HL-60/S4 (cell line): ENCODE results near the gene KATNB1.
"Not testable (repeated sequence)": the region's sequence is repeated elsewhere in the genome, so short reads cannot be mapped to it uniquely, and the experiment has no call there.

Source experiments
- in situ Hi-C: fragments of 300-500 bp; cut with MboI; formaldehyde crosslinking; loops from 2 replicates; pipeline ENCODE4 v1.14.3; 2022; ENCODE audit warnings: low sequenced_read_pairs

The KATNB1 gene

DNA sequence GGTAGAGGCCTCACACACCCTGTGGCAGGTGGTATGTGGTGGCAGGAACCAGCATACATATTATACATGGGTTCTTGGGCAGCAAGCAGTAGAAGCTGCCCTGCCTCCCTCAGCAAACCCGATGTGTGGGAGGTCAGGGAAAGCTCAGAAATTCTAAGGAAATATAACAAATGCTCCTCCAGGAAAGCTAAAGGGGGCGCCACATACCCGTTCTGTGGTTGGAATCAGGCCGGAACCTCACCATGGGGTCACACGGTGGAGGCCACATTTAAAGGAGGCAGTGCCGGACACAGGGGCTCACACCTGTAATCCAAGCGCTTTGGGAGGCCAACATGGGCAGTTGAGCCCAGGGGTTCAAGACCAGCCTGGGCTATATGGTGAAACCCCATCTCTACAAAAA, 12.4 kb upstream of the KATNB1 start:
- in situ Hi-C loops, result loop anchor here (25.0 kb wide), 1 partner anchor 136 kb away; no protein-coding TSS in a partner anchor

DNA sequence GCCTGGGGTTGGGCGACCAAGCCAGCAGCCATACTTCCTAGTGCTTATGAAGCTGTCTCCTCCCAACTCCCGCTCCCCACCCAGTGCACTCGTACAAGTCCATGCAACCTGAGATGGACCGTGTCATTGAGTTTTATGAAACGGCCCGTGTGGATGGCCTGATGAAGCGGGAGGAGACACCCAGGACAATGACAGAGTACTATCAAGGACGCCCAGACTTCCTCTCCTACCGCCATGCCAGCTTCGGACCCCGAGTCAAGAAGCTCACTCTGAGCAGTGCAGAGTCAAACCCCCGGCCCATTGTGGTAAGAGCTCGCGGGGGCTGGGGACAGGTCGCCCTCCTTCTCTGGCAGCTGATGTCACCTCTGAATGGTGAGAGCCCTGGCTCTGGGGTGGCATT, 11.0 kb upstream of the KATNB1 start:
- in situ Hi-C loops, result loop anchor here (25.0 kb wide), 1 partner anchor 137 kb away; no protein-coding TSS in a partner anchor

DNA sequence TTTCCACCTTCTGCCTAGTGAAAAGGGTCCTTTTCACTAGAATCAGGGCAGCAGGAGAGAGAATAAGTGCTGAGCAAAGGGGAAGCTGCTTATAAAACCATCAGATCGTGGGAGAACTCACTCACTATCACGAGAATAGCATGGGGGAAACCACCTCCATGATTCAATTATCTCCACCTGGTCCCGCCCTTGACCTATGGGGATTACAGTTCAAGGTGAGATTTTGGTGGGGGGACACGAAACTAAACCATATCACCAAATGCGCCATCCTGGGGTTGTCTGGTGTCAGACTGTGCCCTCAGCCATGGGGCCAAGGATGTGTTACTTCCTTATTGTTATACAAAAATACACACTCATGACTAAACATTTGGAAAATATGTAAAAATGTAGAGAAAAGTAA, 10.4 kb upstream of the KATNB1 start:
- in situ Hi-C loops, result no loop called here

DNA sequence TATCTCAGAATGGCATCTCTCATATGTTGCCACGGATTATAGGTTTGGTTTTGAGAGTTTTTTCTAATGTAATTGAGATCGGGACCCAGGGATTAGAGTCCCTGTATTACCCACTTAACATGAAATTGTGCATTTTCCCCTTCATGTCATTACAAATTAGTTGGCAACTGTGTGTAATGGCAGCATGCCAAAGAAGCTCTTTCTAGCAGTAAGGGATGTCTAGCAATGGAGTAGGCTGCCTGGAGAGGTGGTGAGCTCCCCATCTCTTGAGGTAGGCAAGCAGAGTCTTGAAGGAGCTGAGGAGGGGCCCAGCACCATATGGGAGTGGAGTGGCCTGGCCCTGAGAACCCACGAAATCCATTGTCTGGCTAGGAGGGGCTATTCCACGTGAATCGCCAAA, 10.0 kb upstream of the KATNB1 start:
- in situ Hi-C loops, result no loop called here

DNA sequence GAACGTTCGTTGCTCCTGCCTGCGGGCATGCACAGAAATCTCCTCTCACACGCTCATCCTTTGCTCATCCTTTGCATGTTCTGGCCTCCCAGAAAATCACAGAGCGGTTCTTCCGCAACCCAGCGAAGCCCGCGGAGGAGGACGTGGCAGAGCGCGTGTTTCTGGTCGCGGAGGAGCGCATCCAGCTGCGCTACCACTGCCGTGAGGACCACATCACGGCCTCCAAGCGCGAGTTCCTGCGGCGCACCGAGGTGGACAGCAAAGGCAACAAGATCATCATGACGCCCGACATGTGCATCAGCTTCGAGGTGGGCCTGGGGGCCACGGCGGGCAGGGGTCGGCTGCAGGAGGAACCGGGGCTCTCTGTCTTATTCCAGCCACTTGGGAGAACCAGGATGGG, 9.6 kb upstream of the KATNB1 start:
- in situ Hi-C loops, result no loop called here

DNA sequence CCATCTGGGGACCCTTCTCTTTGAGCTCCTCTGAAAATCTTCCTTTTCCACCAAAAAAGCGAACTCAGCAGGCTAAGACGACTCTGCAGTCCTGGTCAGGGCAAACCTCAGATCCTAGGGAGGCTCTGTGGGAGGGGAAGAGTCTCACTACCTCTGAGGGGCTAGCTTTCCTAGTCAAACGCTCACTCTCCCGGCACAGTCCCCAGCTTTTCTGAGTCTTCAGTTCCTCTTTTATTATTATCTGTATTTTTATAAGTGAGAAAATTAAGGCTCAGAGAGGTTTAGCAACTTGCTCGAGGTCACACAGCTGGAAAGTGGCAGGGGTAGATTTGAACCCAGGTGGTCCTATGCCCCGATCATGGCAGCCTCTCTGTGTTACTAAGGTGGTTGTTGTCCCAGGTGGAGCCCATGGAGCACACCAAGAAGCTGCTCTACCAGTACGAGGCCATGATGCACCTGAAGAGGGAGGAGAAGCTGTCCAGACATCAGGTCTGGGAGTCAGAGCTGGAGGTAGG, 9.1 kb upstream of the KATNB1 start:
- in situ Hi-C loops, result no loop called here

DNA sequence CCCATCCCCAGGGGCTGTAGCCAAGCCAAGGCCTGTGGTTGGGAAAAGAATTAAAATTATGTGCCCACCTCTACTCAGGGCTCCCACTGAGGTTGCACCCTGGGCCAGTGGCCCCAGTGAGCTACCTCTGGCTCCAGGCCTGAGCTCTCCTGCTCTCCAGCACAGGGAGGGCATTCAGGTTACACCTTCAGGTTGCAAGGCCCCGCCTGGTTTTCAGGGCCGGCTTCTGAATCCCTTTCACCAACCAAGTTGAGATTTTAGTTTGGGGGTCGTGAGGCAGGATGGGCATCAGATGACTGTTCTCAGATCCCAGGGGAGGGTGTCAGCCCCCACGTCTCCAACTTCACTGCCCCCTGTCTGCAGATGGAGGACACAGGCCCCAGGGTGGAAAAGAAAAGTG, 8.0 kb upstream of the KATNB1 start:
- in situ Hi-C loops, result no loop called here

DNA sequence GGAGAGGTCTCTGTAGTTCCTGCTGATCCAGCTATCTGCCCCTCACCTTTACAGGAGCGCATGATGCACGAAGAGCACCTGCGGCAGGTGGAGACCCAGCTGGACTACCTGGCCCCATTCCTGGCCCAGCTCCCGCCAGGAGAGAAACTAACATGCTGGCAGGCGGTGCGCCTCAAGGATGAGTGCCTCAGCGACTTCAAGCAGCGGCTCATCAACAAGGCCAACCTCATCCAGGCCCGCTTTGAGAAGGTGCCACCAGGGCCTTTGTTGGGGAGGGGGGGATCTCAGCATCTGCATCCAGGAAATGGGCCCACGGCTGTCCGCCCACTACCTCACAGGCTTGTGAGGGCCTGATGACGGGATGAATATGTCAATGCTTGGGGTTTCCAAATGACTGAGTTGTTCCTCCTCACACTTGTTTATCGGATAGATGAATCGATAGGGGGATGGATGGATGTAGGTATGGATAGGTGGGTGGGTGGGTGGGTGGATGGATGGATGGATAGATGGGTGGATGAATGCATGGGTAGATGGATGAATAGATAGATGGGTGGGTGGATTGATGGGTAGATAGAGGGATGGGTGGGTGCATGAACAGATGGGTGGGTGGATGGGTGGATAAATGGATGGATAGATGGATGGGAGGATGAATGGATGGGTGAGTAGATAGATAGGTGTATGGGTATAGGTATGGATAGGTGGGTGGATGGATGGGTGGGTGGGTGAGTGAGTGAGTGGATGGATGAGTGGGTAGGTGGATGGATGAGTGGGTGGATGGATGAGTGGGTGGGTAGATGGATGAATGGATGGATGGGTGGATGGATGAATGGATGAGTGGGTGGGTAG, 7.0 kb upstream of the KATNB1 start:
- in situ Hi-C loops, result no loop called here

DNA sequence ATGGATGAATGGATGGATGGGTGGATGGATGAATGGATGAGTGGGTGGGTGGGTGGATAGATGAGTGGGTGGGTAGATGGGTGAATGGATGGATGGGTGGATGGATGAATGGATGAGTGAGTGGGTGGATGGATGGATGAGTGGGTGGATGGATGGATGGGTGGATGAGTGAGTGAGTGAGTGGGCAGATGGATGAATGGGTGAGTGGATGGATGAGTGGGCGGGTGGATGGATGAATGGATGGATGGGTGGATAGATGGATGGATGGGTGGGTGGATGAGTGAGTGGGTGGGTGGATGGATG, 6.4 kb upstream of the KATNB1 start:
- in situ Hi-C loops, result no loop called here

DNA sequence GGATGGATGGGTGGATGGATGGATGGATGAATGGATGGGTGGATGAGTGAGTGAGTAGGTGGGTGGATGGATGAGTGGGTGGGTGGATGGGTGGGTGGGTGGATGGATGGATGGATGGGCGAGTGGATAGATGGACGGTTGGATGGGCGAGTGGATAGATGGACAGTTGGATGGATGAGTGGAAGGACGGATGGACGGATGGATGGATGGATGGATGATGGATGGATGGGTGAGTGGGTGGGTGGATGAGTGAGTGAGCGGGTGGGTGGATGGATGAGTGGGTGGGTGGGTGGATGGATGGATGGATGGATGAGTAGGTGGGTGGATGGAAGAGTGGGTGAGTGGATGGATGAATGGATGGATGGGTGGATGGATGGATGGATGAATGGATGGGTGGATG, 5.7 kb upstream of the KATNB1 start:
- in situ Hi-C loops, result not testable (repeated sequence)

DNA sequence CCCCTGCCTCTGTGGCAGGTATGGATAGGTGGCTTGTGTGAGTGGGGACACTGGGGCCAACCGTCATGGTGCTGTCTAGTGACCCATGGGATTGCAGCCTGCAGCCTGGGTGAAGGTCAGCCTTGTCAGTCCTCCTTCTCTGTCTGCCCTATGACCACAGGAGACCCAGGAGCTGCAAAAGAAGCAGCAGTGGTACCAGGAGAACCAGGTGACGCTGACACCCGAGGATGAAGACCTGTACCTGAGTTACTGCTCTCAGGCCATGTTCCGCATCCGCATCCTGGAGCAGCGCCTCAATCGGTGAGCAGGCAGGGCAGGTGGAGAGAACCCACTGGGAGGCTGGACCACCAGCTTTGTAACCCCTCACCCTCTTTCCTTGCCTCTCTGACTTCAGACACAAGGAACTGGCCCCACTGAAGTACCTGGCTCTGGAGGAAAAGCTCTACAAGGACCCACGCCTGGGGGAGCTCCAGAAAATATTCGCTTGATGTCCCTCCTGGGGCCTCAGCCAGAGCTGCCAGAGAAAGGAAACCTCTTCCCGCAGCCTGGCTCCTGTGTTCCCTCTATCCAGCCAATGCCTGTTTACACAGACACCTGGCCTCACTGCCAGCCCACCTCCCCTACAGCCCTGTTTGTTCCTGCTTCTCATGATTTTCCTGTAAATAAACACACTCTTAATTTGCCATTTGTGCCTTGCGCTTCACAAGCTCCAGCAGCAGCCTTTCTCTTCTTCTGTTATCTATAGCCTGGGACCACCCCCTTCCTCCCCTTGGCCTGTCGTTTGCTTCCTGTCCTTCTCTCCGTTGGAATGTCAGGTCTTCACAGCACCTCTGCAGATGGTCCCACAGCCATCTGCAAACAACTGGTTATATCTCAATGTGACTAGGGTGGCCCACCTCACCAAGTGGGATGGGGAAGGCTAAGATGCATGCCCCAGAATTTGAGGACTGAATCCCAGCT, 4.5 kb upstream of the KATNB1 start:
- in situ Hi-C loops, result no loop called here

DNA sequence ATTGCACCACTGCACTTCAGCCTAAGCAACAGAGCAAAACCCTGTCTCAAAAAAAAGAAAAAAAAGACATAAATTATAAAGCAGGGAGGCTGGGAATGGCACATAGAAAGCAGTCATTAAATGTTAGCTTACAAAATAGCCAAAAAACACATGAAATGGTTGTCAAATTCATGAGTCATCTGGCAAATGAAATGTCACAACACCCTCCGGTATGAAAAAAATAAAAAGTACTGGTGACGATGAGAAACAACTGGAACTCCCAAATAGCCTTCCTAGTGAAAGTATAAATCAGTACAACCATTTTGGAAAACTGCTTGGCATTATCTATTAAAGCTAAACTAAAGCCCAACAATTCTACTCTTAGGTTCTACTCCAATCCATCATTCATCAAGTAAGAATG, 3.5 kb upstream of the KATNB1 start:
- in situ Hi-C loops, result no loop called here

DNA sequence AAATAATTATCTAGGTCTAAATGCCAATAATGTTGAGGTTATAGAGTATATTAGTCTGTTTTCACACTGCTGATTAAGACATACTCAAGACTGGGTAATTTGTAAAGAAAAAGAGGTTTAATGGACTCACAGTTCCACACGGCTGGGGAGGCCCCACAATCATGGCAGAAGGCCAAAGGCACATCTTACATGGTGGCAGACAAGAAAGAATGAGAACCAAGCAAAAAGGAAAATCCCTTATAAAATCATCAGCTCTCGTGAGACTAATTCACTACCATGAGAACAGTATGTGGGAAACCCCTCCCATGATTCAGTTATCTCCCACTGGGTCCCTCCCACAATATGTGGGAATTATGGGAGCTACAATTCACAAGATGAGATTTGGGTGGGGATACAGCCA, 2.9 kb upstream of the KATNB1 start:
- in situ Hi-C loops, result no loop called here

DNA sequence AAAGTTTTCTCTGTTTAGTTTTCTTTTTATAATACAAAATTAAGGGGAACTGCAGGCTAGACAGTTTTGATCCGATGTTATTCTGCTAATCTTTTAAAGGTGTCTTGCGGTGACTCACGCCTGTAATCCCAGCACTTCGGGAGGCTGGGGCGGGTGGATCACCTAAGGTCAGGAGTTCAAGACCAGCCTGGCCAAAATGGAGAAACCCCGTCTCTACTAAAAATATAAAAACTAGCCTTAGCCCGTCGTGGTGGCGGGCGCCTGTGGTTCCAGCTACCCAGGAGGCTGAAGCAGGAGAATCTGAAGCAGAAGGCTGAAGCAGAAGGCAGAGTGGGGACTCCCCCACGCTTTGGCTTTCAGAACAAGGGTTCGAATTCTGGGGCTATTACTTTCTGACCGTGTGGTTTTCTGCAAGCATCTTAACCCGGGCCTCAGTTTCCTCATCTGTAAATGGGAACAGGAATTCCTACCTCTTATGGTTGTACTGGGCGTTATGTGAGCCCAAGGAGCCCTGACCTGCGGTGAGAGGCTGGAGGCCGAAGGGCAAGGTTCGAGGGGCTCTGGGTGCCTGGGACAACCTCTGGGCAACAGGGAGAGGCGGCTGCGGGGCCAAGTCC, 1.2 kb upstream of the KATNB1 start:
- in situ Hi-C loops, result no loop called here

DNA sequence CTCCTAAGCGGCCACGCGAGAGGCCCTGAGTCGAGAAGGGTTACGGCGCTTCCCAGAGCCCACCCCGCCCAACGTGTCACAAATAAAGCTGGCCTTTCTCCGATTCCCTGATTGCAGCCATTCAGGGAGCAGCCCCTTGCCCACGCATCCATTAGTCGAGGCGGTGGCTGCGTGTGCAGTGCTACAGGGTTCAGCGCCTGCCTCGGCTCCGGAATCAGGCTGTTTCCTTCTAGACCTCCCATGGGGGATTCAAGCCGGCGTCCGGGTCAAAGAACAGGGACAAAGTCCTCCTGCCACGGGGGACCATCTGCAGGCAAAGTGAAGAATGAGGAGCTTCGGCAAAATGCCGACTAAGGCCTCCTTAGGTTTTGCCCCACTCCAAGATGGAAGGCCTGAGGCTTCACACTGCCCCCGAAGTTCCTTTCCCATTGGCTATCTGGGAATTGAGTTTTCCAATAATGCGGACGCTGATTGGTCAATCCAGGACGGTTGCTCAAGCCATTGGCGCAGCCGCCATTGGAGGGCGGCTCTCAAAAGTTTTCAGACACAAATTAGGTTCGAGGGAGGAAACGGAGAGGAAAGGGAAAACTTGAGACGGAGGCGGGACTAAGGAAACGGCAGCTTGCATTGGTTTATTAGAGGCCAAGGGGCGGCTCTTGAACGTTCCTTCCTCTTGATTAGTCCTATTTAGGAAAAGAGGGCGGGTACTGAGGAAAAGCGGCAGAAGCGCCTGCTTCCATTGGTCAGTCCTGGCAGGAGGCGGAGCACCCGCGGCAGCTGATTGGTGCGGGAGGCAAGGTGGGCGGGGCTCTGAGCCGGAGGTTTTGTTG, 430 bp upstream of the KATNB1 start:
- in situ Hi-C loops, result no loop called here

DNA sequence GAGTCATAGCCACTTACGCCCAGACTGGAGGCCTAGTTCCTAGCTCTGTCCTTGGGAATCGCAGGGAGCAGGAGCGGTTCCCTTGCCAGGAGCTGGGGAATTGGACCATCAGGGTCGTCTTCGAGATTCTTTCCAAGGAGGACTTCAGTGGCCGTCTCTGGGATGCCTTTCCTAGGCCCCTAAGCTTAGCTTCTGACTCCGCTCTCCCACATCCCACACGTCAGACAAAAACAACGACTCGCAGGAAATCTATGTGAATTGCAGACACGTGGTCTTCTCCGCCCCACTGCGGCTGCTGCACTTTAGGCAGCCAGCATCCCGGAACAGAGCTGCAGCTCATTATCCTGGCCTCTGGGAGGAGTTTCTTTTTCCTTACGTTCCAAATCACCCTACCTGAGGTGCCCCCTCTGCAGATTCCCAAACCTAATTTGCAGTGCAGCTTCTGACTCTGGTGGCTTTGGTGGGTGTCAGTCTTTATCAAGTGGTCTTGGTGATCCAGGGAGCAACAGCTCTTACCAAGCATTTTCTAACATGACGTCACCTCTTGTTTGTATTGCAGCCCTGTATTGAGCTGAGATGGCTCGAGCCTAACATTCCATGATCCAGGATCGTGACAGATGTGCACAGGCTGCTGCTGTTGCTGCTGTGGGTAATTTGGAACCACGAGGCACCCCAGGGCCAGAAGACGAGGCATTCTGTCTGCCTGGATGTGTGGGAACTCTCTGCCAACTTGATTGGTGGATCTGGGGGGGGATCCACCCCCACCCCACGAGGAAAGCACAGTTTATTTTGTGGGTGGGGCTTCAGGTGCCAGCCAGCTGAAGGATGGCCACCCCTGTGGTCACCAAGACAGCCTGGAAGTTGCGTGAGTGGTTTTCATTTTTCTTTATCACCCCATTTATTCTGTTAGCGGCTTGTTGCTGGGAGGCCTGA, 1.1 kb downstream of the KATNB1 start:
- in situ Hi-C loops, result no loop called here

DNA sequence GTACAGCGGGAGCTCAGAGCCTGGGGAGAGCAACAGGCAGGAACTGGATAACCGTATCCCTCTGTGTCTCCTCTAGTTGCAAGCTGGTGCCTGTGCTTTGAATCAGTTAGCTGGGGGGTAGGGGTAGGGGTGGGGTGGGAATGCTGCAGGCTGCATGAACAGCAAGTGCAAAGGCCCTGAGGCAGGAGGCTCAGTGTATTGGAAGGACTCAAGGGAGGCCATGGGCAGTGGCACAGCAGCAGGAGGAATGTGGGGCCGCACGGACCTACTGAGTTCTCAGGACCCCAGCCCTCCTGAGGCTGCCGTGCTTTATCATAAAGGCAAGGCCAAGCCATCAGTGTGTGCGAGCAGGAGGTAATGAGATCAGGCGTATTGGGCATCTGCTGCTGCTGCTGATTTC, 3.3 kb downstream of the KATNB1 start:
- in situ Hi-C loops, result no loop called here

DNA sequence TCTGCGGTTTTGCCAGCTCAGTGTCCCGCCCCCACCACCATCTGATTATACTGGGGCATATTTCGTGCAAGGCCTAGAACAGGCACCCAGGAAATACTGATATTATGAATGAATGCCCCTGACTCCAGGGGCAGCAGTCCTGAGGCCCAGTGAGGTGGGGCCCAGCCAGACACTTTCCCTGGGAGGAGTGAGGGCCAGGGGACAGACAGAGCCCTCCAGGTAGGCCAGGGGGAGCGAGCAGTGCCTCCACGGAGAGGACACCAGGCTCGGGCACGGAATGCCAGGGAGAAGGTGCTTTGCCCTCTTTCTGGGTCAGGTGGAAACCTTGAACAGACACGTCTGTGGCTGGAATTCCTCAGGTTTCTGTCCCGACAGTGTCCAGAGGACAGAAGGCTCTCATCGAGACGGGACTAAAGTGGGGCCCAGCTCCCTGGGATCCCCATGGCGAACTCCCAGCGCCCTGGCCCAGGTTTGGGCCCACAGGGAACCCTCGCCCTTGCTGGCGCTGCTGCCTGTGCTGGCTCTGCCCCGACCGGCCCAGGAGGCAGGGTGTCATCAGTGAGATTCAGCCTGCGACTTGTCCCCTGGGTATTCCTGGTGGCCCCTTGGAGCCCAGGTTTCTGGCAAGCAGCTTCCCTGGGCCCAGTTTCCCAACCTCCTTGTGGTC, 4.3 kb downstream of the KATNB1 start:
- in situ Hi-C loops, result no loop called here
